ENCODE results near the gene HPSE2. TPM values are rescaled to one million over a fixed set of nuclear protein-coding genes. Genes with fewer than 3 reads are reported as not detected.

Gene HPSE2
- total RNA-seq, 1 experiment from 2014 or later, result not detected

- CTCF ChIA-PET, result no interaction called here
- no peaks in the 10 kb centered on the region for H3F3A ChIP-seq (ENCODE audit: insufficient read depth, low read depth)
- no peak overlapping the region for H2AFZ ChIP-seq
- H3K27me3 ChIP-seq (ENCODE audit: insufficient read depth, low read depth), result no peaks in the 10 kb centered on the region
- no peaks in the 10 kb centered on the region for H4K20me1 ChIP-seq (ENCODE audit: insufficient read depth)
- H3K9me2 ChIP-seq (ENCODE audit: insufficient read depth), result no peaks in the 10 kb centered on the region
- H3K4me2 ChIP-seq, result no peak overlapping the region
- H3K36me3 ChIP-seq (ENCODE audit: low read depth), result no peaks in the 10 kb centered on the region
- TF ChIP-seq CTCF (conservative IDR thresholded peaks at IDR 0.05), result no peak
- TF ChIP-seq EZH2 (IDR thresholded peaks at IDR 0.05; ENCODE audit: low read depth), result no peak
- POLR2A ChIA-PET (ENCODE audit: unreplicated experiment), result no interaction called here
- H3K4me1 ChIP-seq (replicated peaks; ENCODE audit: insufficient read depth), result no peaks in the 10 kb centered on the region
- no peak for DNase-seq
- BruUV-seq (replicated peaks), result no TSS peak
- no peaks in the 10 kb centered on the region for H3K9me3 ChIP-seq (ENCODE audit: insufficient read depth, low read depth)
- intact Hi-C loops (cut with micrococcal nuclease; ENCODE audit: unreplicated experiment), result no loop called here
- H3K4me3 ChIP-seq, result no peak overlapping the region
- H3K79me2 ChIP-seq (ENCODE audit: low read depth), result no peaks in the 10 kb centered on the region
- H3K27ac ChIP-seq, result no peak overlapping the region
Observed at GRCh38 chr10:98881789-98882188, 353.9 kb downstream of the HPSE2 start.

GRCh38 chr10:98880971-98881370, 354.7 kb downstream of the HPSE2 start:
- Histone ChIP-seq H2AFZ (no peak overlapping the region), H3K4me3 (no peak overlapping the region), H3K4me1 (replicated peaks; ENCODE audit: insufficient read depth) (no peaks in the 10 kb centered on the region), H3K4me2 (no peak overlapping the region), H3K9me3 (ENCODE audit: insufficient read depth, low read depth) (no peaks in the 10 kb centered on the region), H3F3A (ENCODE audit: insufficient read depth, low read depth) (no peaks in the 10 kb centered on the region), H3K36me3 (ENCODE audit: low read depth) (no peaks in the 10 kb centered on the region), H3K9me2 (ENCODE audit: insufficient read depth) (no peaks in the 10 kb centered on the region), H3K27me3 (ENCODE audit: insufficient read depth, low read depth) (no peaks in the 10 kb centered on the region), H3K79me2 (ENCODE audit: low read depth) (no peaks in the 10 kb centered on the region), H4K20me1 (ENCODE audit: insufficient read depth) (no peaks in the 10 kb centered on the region), H3K27ac (no peak overlapping the region)
- no peak for TF ChIP-seq EZH2 (IDR thresholded peaks at IDR 0.05; ENCODE audit: low read depth)
- TF ChIP-seq CTCF (conservative IDR thresholded peaks at IDR 0.05), result no peak
- no TSS peak for BruUV-seq (replicated peaks)
- CTCF ChIA-PET, result no interaction called here
- DNase-seq, result no peak
- POLR2A ChIA-PET (ENCODE audit: unreplicated experiment), result no interaction called here
- intact Hi-C loops (cut with micrococcal nuclease; ENCODE audit: unreplicated experiment), result no loop called here

- TF ChIP-seq EZH2 (IDR thresholded peaks at IDR 0.05; ENCODE audit: low read depth) (no peak), CTCF (conservative IDR thresholded peaks at IDR 0.05) (no peak)
- no peaks in the 10 kb centered on the region for H3K36me3 ChIP-seq (ENCODE audit: low read depth)
- CTCF ChIA-PET, result no interaction called here
Observed at GRCh38 chr10:98878921-98879320, 356.7 kb downstream of the HPSE2 start.

More at GRCh38 chr10:98878921-98879320, 356.7 kb downstream of the HPSE2 start:
- Histone ChIP-seq H3K79me2 (ENCODE audit: low read depth) (no peaks in the 10 kb centered on the region), H3K27ac (no peak overlapping the region), H3F3A (ENCODE audit: insufficient read depth, low read depth) (no peaks in the 10 kb centered on the region), H3K4me2 (no peak overlapping the region), H3K4me1 (replicated peaks; ENCODE audit: insufficient read depth) (no peaks in the 10 kb centered on the region), H3K27me3 (ENCODE audit: insufficient read depth, low read depth) (no peaks in the 10 kb centered on the region), H2AFZ (no peak overlapping the region), H3K4me3 (no peak overlapping the region), H3K9me3 (ENCODE audit: insufficient read depth, low read depth) (no peaks in the 10 kb centered on the region), H3K9me2 (ENCODE audit: insufficient read depth) (no peaks in the 10 kb centered on the region), H4K20me1 (ENCODE audit: insufficient read depth) (no peaks in the 10 kb centered on the region)
- no TSS peak for BruUV-seq (replicated peaks)
- intact Hi-C loops (cut with micrococcal nuclease; ENCODE audit: unreplicated experiment), result no loop called here
- no peak for DNase-seq
- POLR2A ChIA-PET (ENCODE audit: unreplicated experiment), result no interaction called here

All from PC-9 (cell line).